NT2/D1 (cell line): ENCODE measurements around the gene KRT71.

Source experiments
- SUZ12 ChIP-seq: IDR thresholded peaks from 2 replicates; pipeline ENCODE4 v1.6.1; 2011; ENCODE audit not compliant: insufficient read length, insufficient read depth; ENCODE audit errors: extremely low read depth
- YY1 ChIP-seq: IDR thresholded peaks from 2 replicates; pipeline ENCODE4 v1.6.1; 2011; ENCODE audit not compliant: insufficient read length, insufficient read depth
- ZNF274 ChIP-seq: IDR thresholded peaks from 2 replicates; pipeline ENCODE4 v1.6.1; 2011; ENCODE audit warnings: mild to moderate bottlenecking, low read depth, low read length

GRCh38 chr12:52580496-52580895, 27.6 kb upstream of the KRT71 start:
- no peak for TF ChIP-seq ZNF274
- no peak for TF ChIP-seq YY1
- TF ChIP-seq SUZ12 = no peak
